ENCODE measurements around the gene PRRT2.

PRRT2 gene

DNA sequence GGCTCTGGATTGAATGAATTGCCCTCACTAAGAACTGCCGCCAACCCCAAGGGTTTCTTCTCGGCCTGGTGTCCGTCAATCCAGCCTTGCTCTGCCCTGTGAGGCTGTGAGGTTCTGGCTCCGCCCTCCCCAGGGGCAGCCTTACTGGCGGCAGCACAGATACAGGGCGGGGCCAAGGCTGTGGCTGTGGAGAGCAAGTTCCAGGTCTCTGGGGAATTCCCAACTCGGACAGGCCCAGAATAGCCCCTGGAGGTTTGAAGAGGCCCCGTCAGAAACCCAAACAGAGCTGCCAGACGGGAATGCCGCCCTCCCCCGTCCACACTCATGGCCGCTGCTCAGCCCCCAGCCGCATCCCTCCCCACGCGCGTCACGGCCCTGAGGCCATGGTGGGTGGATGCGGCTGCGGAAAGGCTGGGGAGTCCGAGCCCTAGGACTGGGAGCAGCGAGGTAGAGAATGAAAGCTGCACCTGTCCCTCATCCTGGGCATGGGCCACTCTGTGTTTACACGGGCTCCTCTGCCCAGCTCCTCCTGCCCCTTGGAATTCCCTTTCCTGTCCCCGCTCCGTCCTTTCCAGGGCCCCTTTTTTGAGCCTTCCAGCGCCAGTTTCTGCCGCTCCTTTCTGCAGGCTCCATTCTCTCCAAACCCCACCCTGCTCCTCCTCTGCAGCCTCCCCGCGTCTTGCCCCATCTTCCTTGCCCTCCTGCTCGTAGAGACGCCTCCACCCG, 660 bp upstream of the PRRT2 start:
- peak in 1 of 2 donors; percentile 27 for DNase-seq (ENCODE audit: low read depth in 1 of 2, low spot score in 1 of 2)

- DNase-seq (ENCODE audit: low read depth in 1 of 2, low spot score in 1 of 2): no peak
Measured at GRCh38 chr16:29812754-29813643, 1.0 kb downstream of the PRRT2 start.

GRCh38 chr16:29813644-29814562, 1.9 kb downstream of the PRRT2 start:
- no peak for DNase-seq (ENCODE audit: low read depth in 1 of 2, low spot score in 1 of 2)

DNA sequence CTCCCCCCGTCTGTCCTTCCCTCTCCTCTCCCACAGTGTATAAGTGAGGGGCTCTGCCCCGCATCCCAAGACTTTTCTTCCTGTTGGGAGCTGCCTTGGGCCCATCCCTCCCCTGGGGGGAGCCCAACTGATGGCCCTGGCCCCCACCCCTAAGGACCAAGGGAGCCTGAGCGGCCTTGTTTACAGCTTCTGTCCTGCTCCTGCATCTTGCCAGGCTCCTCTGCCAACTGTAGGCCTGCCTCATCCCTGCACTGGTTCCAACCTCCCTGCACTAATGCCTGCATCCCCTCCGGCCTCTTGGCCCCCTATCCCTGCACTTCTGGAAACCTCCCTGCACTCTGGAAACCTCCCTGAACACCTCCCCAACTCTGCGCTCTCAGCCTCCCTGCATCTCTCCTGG, 2.6 kb downstream of the PRRT2 start:
- no peak for DNase-seq (ENCODE audit: low read depth in 1 of 2, low spot score in 1 of 2)

- DNase-seq (ENCODE audit: low read depth in 1 of 2, low spot score in 1 of 2): peak in 1 of 2 donors; percentile 34
Measured at GRCh38 chr16:29815032-29815721, 3.2 kb downstream of the PRRT2 start.

GRCh38 chr16:29815793-29816693, 4.0 kb downstream of the PRRT2 start, which contains the start of gene PAGR1:
PAGR1 (plus strand) TSS chr16:29816152; CDS start chr16:29816526, 374 bp downstream.
- DNase-seq (ENCODE audit: low read depth in 1 of 2, low spot score in 1 of 2): peak; percentile 96 to 97

- no peak for DNase-seq (ENCODE audit: low read depth in 1 of 2, low spot score in 1 of 2)
Measured at GRCh38 chr16:29816694-29817441, 4.9 kb downstream of the PRRT2 start.

GRCh38 chr16:29818082-29818481, 6.1 kb downstream of the PRRT2 start:
- DNase-seq (ENCODE audit: low read depth in 1 of 2, low spot score in 1 of 2): no peak

DNA sequence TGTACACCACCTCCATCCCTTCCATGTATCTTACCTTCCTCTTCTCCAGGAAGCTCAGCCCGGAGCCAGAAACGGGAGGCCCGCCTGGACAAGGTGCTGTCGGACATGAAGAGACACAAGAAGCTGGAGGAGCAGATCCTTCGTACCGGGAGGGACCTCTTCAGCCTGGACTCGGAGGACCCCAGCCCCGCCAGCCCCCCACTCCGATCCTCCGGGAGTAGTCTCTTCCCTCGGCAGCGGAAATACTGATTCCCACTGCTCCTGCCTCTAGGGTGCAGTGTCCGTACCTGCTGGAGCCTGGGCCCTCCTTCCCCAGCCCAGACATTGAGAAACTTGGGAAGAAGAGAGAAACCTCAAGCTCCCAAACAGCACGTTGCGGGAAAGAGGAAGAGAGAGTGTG, 7.5 kb downstream of the PRRT2 start:
- DNase-seq (ENCODE audit: low read depth in 1 of 2, low spot score in 1 of 2): no peak

- no peak for DNase-seq (ENCODE audit: low read depth in 1 of 2, low spot score in 1 of 2)
Measured at GRCh38 chr16:29820271-29820701, 8.3 kb downstream of the PRRT2 start, which contains the start of gene MVP. MVP (plus strand) TSS chr16:29820462; CDS start chr16:29830550, 10,088 bp downstream.

- DNase-seq (ENCODE audit: low read depth in 1 of 2, low spot score in 1 of 2): no peak
Measured at GRCh38 chr16:29820730-29821642, 9.0 kb downstream of the PRRT2 start.

DNA sequence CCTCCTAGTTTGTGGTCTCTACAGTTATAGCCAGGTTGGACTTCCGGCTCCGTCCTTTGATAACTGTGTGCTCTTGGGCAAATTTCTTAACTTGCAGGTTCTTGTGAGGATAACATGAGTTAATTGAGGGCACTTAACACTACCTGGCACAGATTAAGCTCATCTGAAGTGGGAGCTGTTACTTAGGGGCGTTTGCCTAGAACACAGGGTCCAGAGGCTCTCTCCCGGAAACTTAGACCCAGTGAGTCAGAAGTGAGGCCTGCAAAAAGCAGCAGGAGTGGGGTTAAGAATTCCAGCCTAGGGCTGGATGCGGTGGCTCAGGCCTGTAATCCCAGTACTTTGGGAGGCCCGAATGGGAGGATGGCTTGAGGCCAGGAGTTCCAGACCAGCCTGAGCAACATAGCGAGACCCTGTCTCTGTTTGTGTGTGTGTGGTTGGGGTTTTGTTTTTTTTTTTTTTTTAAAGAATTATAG, 9.7 kb downstream of the PRRT2 start:
- DNase-seq (ENCODE audit: low read depth in 1 of 2, low spot score in 1 of 2): no peak

DNA sequence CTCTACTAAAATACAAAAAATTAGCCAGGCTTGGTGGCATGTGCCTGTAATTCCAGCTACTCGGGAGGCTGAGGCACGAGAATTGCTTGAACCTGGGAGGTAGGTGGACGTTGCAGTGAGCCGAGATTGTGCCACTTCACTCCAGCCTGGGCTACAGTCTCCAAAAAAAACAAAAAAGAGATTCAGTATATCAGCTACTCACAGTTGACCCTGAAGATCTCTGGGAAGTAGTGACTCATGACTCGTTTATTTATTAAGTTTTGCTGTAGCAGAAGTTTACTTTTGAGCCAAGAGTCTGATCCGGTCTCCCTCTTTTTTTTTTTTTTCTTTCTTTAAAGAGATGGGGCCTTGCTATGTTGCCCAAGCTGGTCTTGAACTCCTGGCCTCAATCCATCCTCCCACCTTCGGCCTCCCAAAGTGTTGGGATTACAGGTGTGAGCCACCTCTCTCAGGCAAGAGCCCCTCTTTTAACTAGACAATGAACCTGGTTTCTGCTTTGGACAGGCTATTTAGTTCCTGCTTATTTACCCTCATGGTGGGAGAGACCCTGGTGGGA, 12.7 kb downstream of the PRRT2 start:
- no peak for DNase-seq (ENCODE audit: low read depth in 1 of 2, low spot score in 1 of 2)

GRCh38 chr16:29825145-29826044, 13.4 kb downstream of the PRRT2 start:
- DNase-seq (ENCODE audit: low read depth in 1 of 2, low spot score in 1 of 2): no peak

GRCh38 chr16:29826342-29826695, 14.3 kb downstream of the PRRT2 start:
- DNase-seq (ENCODE audit: low read depth in 1 of 2, low spot score in 1 of 2): no peak

- no peak for DNase-seq (ENCODE audit: low read depth in 1 of 2, low spot score in 1 of 2)
Measured at GRCh38 chr16:29830774-29831173, 18.8 kb downstream of the PRRT2 start.
